EL (cell line): ENCODE results near the gene GTF2A2.
"Not testable (repeated sequence)": the region's sequence is repeated elsewhere in the genome, so short reads cannot be mapped to it uniquely, and the experiment has no call there.

Source experiments
- DNase-seq: peaks from one replicate; pipeline ENCODE4 v3.0.0-alpha.2; 2016

The GTF2A2 gene

GRCh38 chr15:59668556-59668955 is 11.2 kb upstream of the GTF2A2 start:
- DNase-seq: no peak

- DNase-seq: no peak
These were observed 4.9 kb upstream of the GTF2A2 start for GRCh38 chr15:59662260-59662659.

GRCh38 chr15:59659366-59659765 is 2.1 kb upstream of the GTF2A2 start:
- DNase-seq: no peak

DNA sequence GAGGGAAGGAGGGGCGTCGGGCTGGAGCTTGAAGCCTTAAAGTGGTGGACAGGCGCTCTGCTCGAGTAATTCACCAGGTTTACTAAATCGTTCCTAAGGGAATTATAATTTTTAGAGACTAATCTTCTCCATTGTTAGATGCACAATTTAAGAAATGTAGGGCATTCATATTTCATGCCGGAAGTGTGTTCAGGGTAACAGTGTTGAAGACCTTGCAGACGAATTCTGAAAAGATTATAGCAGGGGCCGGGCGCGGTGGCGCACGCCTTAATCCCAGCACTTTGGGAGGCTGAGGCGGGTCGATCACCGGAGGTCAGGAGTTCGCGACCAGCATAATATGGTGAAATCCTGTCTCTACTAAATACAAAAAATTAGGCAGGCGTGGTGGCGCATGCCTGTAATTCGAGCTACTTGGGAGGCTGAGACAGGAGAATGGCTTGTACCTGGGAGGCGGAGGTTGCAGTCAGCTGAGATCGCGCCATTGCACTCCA is 365 bp upstream of the GTF2A2 start:
- DNase-seq: no peak

- no peak for DNase-seq
These were observed 3.3 kb downstream of the GTF2A2 start for GRCh38 chr15:59654046-59654445.

DNA sequence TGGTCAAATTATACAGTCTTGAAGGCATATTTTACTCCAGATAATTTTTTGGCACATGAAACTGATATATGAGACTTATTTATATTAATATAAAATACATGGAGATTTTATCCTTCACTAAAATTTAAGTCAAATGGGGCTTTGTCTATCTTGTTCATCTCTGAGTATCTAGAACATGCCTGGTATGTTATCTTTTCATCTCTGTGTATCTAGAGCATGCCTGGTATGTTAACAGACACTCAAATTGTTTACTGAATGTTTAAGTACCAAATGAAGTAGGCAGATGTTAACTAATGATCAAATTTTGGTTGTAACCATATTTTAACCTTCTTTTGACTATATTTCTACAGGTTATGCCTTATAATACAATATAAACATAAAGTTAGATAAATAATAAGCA is 7.7 kb downstream of the GTF2A2 start:
- peak; percentile 26 for DNase-seq

- DNase-seq: no peak
These were observed 10.2 kb downstream of the GTF2A2 start for GRCh38 chr15:59647085-59647484.

DNA sequence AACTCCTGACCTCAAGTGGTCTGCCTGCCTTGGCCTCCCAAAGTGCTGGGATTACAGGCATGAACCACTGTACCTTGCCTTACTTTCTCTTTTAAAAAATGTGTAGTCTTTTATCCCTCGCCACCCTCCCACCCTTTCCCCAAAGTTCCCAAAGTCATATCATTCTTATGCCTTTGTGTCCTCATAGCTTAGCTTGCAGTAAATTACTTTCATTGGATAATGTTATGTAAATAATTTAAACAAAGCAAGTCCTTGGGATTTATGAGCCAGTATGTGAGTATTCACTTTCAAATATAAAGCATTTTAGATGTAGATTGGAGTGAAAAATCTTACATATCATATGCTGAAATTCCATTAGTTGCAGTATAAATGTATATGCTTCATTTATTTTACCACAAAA is 11.0 kb downstream of the GTF2A2 start:
- no peak for DNase-seq

DNA sequence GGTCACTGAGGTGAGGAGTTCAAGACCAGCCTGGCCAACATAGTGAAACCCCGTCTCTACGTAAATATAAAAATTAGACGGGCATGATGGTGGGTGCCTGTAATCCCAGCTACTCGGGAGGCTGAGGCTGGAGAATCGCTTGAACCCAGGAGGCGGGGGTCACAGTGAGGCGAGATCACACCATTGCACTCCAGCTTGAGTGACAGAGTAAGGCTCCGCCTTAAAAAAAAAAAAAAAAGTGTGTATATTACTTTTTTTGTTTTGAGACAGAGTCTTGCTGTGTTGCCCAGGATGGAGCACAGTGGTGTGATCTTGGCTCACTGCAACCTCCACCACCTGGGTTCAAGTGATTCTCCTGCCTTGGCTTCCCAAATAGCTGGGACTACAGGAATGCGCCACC is 11.5 kb downstream of the GTF2A2 start:
- DNase-seq: not testable (repeated sequence)

DNA sequence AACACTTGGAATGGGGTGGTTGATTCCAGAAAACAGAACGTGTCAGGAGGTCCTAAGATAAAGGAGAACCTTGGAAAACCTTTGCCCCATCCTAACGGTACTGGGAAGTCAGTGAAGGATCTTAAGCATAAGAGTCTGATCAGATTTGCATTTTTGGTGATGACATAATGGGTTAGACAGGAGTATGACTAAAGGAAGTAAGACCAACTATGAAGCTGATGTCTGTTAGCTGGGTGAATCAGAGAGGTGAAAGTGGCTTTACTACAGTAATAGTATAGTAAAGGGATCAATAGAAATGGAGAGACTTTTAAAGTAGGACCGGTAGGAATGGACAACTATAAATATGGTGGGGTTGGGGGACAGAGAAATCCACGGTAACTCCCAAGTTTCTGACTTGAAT is 12.6 kb downstream of the GTF2A2 start:
- DNase-seq: peak; percentile 41

- DNase-seq: no peak
These were observed 15.0 kb downstream of the GTF2A2 start for GRCh38 chr15:59642351-59642750.

DNA sequence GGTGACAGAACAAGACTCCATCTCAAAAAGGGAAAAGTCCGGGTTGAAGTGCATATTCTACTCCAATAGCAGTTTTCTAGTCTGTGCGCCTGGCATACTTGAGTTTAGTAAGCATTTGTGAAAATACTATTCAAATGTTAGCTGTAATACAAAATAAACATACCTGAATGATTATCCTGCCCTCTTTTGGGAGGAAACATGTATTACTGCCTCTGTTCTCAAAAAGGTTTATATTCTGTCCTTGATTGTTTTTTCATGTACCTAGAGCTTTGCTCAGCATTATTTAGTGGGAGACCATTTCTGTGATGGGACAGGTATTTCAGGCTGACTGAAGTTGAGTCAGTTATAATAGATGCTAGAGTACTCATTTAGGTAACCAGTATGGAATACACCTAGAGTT is 19.8 kb downstream of the GTF2A2 start:
- DNase-seq: not testable (repeated sequence)

GRCh38 chr15:59636184-59636583 is 21.1 kb downstream of the GTF2A2 start:
- DNase-seq: no peak

GRCh38 chr15:59632714-59633113 is 24.6 kb downstream of the GTF2A2 start:
- peak; percentile 8 for DNase-seq

DNA sequence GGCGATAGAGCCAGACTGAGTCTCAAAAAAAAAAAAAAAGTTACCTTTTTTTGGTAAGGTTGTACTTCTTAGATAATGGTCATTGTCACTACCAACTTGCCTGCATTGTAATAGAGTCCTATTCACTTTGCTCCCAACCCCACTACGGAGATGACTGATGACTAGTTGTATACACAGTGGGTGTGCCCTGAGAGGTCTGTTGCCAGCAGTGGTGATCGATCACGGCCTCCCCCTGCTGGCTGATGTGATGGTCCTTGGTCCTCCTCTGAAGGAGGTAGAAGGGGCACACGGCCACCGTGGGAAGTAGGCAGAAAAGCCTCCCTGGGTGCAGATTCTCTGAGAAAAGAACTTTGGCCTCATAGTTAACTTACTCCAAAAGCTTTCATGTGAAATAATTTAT is 35.0 kb downstream of the GTF2A2 start:
- peak; percentile 63 for DNase-seq

DNA sequence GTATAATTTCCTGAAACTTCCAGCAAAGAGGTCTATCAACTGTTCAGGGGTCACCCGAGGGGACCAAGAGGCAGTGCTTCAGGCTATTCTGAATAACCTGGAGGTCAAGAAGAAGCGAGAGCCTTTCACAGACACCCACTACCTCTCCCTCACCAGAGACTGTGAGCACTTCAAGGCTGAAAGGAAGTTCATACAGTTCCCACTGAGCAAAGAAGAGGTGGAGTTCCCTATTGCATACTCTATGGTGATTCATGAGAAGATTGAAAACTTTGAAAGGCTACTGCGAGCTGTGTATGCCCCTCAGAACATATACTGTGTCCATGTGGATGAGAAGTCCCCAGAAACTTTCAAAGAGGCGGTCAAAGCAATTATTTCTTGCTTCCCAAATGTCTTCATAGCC is 38.9 kb downstream of the GTF2A2 start:
- no peak for DNase-seq

- no peak for DNase-seq
These were observed 40.9 kb downstream of the GTF2A2 start for GRCh38 chr15:59616379-59616778.

GRCh38 chr15:59615661-59616060 is 41.7 kb downstream of the GTF2A2 start:
- DNase-seq: no peak

DNA sequence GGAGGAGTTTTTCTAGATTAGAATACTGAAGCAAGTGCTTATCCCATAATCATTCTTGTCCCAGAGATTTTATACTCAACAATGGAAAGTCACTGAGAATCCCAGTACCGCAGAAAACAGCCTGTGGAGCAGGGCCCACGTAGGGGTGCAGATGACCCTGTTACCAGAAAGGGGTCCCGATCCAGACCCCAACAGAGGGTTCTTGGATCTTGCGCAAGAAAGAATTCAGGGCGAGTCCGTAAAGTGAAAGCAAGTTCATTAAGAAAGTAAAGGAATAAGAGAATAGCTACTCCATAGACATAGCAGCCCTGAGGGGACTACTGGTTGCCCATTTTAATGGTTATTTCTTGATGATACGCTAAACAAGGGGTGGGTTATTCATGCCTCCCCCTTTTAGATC is 43.2 kb downstream of the GTF2A2 start:
- DNase-seq: no peak

GRCh38 chr15:59611276-59612260 is 45.7 kb downstream of the GTF2A2 start, which contains the start of gene GCNT3:
Gene GCNT3, plus strand, starts transcription at chr15:59611783. Its CDS starts 6,456 bp downstream, at chr15:59618239.
- peak; percentile 7 for DNase-seq

- DNase-seq: peak; percentile 1
These were observed 47.3 kb downstream of the GTF2A2 start for GRCh38 chr15:59609730-59610712.

GRCh38 chr15:59605994-59606393 is 51.3 kb downstream of the GTF2A2 start:
- DNase-seq: no peak

DNA sequence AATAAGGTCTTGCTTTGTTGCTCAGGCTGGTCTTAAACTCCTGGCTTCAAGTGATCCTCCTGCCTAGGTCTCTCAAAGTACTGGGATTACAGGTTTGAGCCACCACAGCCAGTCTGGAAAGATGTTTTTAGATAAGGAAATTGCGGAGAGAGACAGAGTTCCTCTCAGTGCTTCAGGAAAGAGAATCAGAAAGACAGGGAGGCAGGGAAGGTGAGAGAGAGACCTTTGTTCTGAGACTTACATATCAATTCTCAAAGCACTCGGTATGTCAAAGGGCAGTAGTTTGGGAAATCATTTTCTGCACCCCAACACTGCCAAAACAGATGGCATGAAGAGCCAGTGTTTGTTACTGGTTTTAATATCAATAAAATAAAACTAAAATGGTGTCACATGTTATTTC is 58.9 kb downstream of the GTF2A2 start:
- DNase-seq: no peak
